Activated naive CD8-positive, alpha-beta T cell treated with anti-CD3 and anti-CD28 coated beads, Interleukin-2, amount 50 U/mL, for 24 hours (primary cell): Measurements from ENCODE around the gene SFPQ.

Experiments used
- ATAC-seq: fragments of 150-1000 bp; cut with Tn5 transposase; one replicate; pipeline ENCODE4 v1.10.0; 2021
- DNase-seq: peaks from one replicate; pipeline ENCODE4 v3.0.0; 2021
- H3K27ac Mint-ChIP-seq: one replicate; pipeline ENCODE4 v1.8.0; 2021; ENCODE audit warnings: mild to moderate bottlenecking, mixed read lengths
- H3K27me3 Mint-ChIP-seq: one replicate; pipeline ENCODE4 v1.8.0; 2021; ENCODE audit warnings: mixed read lengths
- H3K36me3 Mint-ChIP-seq: one replicate; pipeline ENCODE4 v1.8.0; 2021; ENCODE audit warnings: low read depth, mixed read lengths
- H3K4me1 Mint-ChIP-seq: one replicate; pipeline ENCODE4 v1.8.0; 2021; ENCODE audit warnings: mixed read lengths
- H3K4me3 Mint-ChIP-seq: one replicate; pipeline ENCODE4 v1.8.0; 2021; ENCODE audit warnings: mild to moderate bottlenecking, moderate library complexity, mixed read lengths
- H3K9me3 Mint-ChIP-seq: one replicate; pipeline ENCODE4 v1.8.0; 2021; ENCODE audit warnings: mixed read lengths

Gene SFPQ

DNA sequence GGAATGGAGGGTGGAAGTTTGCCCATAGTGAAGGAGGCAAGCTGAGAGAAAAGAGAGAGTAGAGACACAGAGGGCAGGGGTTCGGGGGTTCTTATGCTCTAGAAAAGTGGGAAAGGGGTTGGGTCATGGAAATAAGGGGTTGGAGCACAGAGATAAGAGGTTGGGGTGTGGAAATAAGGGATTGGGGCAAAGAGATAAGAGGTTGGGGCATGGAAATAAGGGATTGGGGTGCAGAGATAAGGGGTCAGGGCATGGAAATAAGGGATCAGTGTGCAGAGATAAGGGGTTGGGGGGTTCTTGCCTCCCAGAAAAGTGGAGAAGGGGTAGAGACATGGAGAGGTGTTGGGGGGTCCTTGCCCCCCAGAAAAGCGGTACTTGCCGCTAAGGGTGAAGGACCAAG lies 56.2 kb downstream of the SFPQ start:
- DNase-seq: no peak
- Mint-ChIP-seq H3K27ac (no peak overlapping the region), H3K4me3 (no peak overlapping the region), H3K9me3 (no peaks in the 10 kb centered on the region), H3K27me3 (no peaks in the 10 kb centered on the region), H3K4me1 (no peaks in the 10 kb centered on the region), H3K36me3 (no peaks in the 10 kb centered on the region)
- ATAC-seq: no peak
